WERI-Rb-1 (cell line): ENCODE measurements around the gene RNF214.
"Not testable (repeated sequence)": the region's sequence is repeated elsewhere in the genome, so short reads cannot be mapped to it uniquely, and the experiment has no call there.

ENCODE experiments used
- DNase-seq: peaks from one replicate; pipeline ENCODE4 v3.0.0-alpha.2; 2020
- H3K27ac ChIP-seq: fragments of 250-450 bp; sonication (Bioruptor Pico); 2 replicates; pipeline ENCODE4 v1.5.1; 2020; ENCODE audit warnings: mild to moderate bottlenecking, moderate library complexity
- H3K27me3 ChIP-seq: fragments of 250-450 bp; sonication (Bioruptor Pico); 2 replicates; pipeline ENCODE4 v1.5.1; 2021; ENCODE audit warnings: mild to moderate bottlenecking, low read depth, moderate library complexity; ENCODE audit not compliant: insufficient read depth, severe bottlenecking
- H3K36me3 ChIP-seq: fragments of 250-450 bp; sonication (Bioruptor Pico); 2 replicates; pipeline ENCODE4 v1.5.1; 2020; ENCODE audit warnings: mild to moderate bottlenecking, moderate library complexity
- H3K4me3 ChIP-seq: 2 replicates; pipeline ENCODE4 v1.5.1; 2011; ENCODE audit warnings: low read depth, mild to moderate bottlenecking, control low read depth, low read length
- H3K9me3 ChIP-seq: fragments of 250-450 bp; sonication (Bioruptor Pico); 2 replicates; pipeline ENCODE4 v1.5.1; 2021; ENCODE audit warnings: mild to moderate bottlenecking, moderate library complexity; ENCODE audit not compliant: severe bottlenecking
- CTCF ChIP-seq: IDR thresholded peaks from 2 replicates; pipeline ENCODE4 v1.5.1; 2011; ENCODE audit warnings: low read depth, mild to moderate bottlenecking, control low read depth, inconsistent platforms, low read length

Gene RNF214

GRCh38 chr11:117232092-117232878, at the start of gene RNF214:
TSS of gene RNF214 (plus strand) at chr11:117232671. CDS start at chr11:117234273, 1,602 bp downstream.
- no peaks in the 10 kb centered on the region for H3K9me3 ChIP-seq
- H3K4me3 ChIP-seq: peak within 1 kb of the TSS; percentile 82
- H3K27me3 ChIP-seq: no peaks in the 10 kb centered on the region
- H3K27ac ChIP-seq: peak within 1 kb of the TSS; percentile 94
- H3K36me3 ChIP-seq: peaks cover 30% of the 10 kb centered on the region
- peak; percentile 67 for TF ChIP-seq CTCF
- peak; percentile 71 for DNase-seq

GRCh38 chr11:117183178-117183577, 49.3 kb upstream of the RNF214 start:
- not testable (repeated sequence) for H3K27ac ChIP-seq, DNase-seq, H3K27me3 ChIP-seq, H3K4me3 ChIP-seq, H3K9me3 ChIP-seq
- peaks cover 21% of the 10 kb centered on the region for H3K36me3 ChIP-seq

DNA sequence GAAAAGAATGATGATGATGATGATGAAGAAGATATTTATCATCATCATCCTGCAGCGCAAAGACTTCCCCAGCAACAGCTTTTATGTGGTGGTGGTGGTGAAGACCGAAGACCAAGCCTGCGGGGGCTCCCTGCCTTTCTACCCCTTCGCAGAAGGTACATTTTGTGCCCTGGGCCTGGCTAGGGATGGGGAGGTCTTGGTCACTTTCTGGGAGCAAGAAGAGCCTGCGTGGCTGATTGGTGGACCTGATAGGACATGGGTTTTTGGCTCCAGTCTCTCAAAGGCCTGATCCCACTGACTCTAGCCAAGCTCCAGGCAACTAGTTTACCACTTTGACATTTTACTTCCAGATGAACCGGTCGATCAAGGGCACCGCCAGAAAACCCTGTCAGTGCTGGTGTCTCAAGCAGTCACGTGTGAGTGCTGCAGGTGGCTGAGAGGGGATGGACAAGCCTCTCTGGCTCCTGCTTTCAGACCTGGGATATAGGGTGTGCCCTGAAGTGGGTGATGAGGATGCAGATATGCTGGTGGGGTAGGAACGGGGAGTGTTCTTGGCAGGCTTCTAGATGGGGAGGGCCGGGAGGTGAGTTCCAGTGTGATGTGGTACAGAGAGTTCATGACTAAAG, 48.6 kb upstream of the RNF214 start:
- no peak overlapping the region for H3K4me3 ChIP-seq
- peaks cover 23% of the 10 kb centered on the region for H3K36me3 ChIP-seq
- no peak for DNase-seq
- no peaks in the 10 kb centered on the region for H3K27me3 ChIP-seq
- no peaks in the 10 kb centered on the region for H3K9me3 ChIP-seq
- H3K27ac ChIP-seq: no peak overlapping the region
- TF ChIP-seq CTCF: no peak

DNA sequence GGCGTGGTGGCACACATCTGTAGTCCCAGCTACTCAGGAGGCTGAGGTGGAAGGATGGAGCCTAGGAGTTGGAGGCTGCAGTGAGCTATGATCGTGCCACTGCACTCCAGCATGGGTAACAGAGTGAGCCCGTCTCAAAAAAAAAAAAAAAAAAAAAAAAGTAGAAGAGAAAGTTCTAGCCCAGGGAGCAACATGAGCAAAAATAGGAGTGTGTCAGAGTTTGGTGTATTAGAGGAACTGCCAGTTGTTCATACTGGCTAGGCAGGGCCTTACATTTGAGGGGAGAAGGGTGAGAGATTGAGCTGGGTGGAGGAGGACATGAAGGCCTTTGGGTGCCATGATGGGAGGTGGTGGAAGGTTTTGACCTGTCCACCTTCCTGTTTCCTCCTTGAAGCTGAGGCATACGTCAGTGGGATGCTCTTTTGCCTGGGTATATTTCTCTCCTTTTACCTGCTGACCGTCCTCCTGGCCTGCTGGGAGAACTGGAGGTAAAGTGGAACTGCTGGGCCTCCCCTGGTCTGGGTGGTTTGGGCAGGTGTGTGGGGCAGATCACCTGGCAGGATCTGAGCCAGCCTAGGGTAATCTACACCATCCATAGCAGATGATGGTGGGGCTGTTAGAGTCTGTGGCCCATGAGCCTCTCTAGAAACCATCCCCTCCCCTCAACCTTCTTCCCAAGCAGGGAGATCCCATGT, 46.6 kb upstream of the RNF214 start:
- Histone ChIP-seq H3K36me3 (peaks cover 39% of the 10 kb centered on the region), H3K9me3 (no peaks in the 10 kb centered on the region), H3K27ac (no peak overlapping the region), H3K27me3 (no peaks in the 10 kb centered on the region), H3K4me3 (no peak overlapping the region)
- no peak for DNase-seq
- no peak for TF ChIP-seq CTCF

GRCh38 chr11:117186431-117186761, 46.1 kb upstream of the RNF214 start:
- no peak overlapping the region for H3K4me3 ChIP-seq
- H3K36me3 ChIP-seq: peaks cover 39% of the 10 kb centered on the region
- no peak for DNase-seq
- no peaks in the 10 kb centered on the region for H3K27me3 ChIP-seq
- H3K27ac ChIP-seq: no peak overlapping the region
- H3K9me3 ChIP-seq: no peaks in the 10 kb centered on the region
- TF ChIP-seq CTCF: no peak

DNA sequence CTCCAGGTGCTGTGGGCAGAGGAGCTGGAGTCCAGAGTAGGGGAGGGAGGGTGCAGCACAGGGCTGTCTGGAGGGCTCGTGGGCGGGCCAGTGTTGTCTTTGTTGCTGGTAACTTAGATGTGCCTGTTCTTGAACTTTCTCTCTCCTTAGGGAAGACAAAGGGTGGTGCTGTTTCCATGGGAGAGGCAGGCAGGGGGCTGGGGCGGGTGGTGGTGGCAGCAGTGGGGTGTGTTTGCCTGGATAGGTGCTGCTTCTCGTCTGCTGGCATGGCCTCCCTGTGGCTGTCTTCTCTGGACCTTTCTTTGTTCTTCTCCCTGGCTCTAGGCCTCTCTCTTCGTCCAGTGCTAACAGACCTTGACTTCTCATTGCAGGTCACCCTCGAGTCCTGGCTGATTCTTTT, 45.5 kb upstream of the RNF214 start:
- Histone ChIP-seq H3K9me3 (no peaks in the 10 kb centered on the region), H3K4me3 (no peak overlapping the region), H3K36me3 (peaks cover 40% of the 10 kb centered on the region), H3K27ac (no peak overlapping the region), H3K27me3 (no peaks in the 10 kb centered on the region)
- no peak for DNase-seq
- no peak for TF ChIP-seq CTCF
